Measurements from ENCODE around the gene MED27.

GRCh38 chr9:131879911-131880290 lies 199.8 kb downstream of the MED27 start:
- TF ChIP-seq CTCF (conservative IDR thresholded peaks at IDR 0.05; ENCODE audit: low read length): no peak
- TF ChIP-seq EZH2phosphoT487 (IDR thresholded peaks at IDR 0.05; ENCODE audit: borderline replicate concordance): no peak
